ENCODE measurements around the gene TMEM18.

TMEM18 gene

GRCh38 chr2:680496-680895, 3.3 kb upstream of the TMEM18 start:
- H3K27ac ChIP-seq (ENCODE audit: low read depth, low read length): no peak overlapping the region
- H3K4me1 ChIP-seq (ENCODE audit: control insufficient read depth, insufficient read depth, low read length): peaks cover 5% of the 10 kb centered on the region
- no peak overlapping the region for H3K4me3 ChIP-seq (ENCODE audit: low read depth, low read length)
- no peak overlapping the region for H3K9ac ChIP-seq (ENCODE audit: low read length)
- H3K9me3 ChIP-seq (ENCODE audit: control insufficient read depth, insufficient read depth, low read depth, low read length): peaks cover 19% of the 10 kb centered on the region
- no peaks in the 10 kb centered on the region for H3K27me3 ChIP-seq (ENCODE audit: control insufficient read depth, insufficient read depth, low read length)
- 0 out of 2 replicates have a peak, but pooled peaks cover 1% of the 10 kb centered on the region for H3K36me3 ChIP-seq (ENCODE audit: control insufficient read depth, insufficient read depth, low read length)

DNA sequence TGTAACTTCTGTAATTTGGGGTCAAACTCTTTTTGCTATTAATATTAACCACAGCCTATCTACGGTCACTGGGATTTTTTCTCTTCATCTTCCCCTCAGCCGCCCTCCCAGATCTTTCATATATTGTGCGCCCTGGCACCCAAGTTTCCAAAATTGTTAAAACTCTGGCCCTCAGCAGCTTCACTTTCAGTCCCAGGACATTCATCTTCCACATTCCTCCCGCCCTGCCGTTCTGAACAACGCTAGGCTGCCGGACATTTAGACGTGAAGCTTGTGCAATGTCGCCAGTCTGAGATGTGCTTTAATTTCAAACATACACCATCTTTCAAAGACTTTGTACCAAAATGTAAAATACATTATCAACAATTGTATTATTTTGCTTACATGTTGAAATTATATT, 1.8 kb upstream of the TMEM18 start:
- Histone ChIP-seq H3K27ac (ENCODE audit: low read depth, low read length) (no peak overlapping the region), H3K4me1 (ENCODE audit: control insufficient read depth, insufficient read depth, low read length) (peaks cover 17% of the 10 kb centered on the region), H3K9ac (ENCODE audit: low read length) (no peak overlapping the region), H3K36me3 (ENCODE audit: control insufficient read depth, insufficient read depth, low read length) (peaks cover 7% of the 10 kb centered on the region; the same call in 1 of the 2 replicates), H3K4me3 (ENCODE audit: low read depth, low read length) (no peak overlapping the region), H3K9me3 (ENCODE audit: control insufficient read depth, insufficient read depth, low read depth, low read length) (0 out of 2 replicates have a peak, but pooled peaks cover 5% of the 10 kb centered on the region), H3K27me3 (ENCODE audit: control insufficient read depth, insufficient read depth, low read length) (no peaks in the 10 kb centered on the region)

DNA sequence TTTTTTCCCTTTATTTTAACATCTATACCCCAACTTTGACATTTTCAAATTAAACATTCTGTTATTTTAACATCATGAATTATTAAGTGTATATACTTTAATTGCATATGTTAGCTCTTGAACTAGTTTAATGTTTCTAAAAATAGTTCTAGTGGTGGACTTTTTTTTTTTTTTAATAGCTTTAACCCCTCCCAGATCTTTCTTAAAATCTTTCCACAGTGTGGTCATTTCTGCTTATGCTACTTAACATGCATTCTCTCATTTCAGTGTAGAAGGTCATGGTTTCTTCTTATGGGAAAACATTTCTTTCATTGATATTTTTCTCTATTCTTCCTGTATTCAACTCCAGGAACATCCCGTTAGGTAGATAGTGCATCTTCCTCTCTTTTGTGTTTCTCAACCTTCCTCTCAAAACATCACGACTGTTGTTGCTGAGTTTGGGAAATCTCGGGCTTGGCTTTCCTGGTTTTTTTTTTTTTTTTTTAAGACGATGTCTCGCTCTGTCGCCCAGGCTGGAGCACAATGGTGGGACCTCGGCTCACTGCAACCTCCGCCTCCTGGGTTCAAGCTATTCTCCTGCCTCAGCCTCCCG, 849 bp upstream of the TMEM18 start:
- peaks cover 9% of the 10 kb centered on the region; the same call in 1 of the 2 replicates for H3K36me3 ChIP-seq (ENCODE audit: control insufficient read depth, insufficient read depth, low read length)
- peak overlapping the region; percentile 92; the same call in 1 of the 2 replicates for H3K27ac ChIP-seq (ENCODE audit: low read depth, low read length)
- H3K27me3 ChIP-seq (ENCODE audit: control insufficient read depth, insufficient read depth, low read length): no peaks in the 10 kb centered on the region
- peaks cover 22% of the 10 kb centered on the region for H3K4me1 ChIP-seq (ENCODE audit: control insufficient read depth, insufficient read depth, low read length)
- peak overlapping the region; percentile 92 for H3K9ac ChIP-seq (ENCODE audit: low read length)
- peak overlapping the region; percentile 75 for H3K4me3 ChIP-seq (ENCODE audit: low read depth, low read length)
- H3K9me3 ChIP-seq (ENCODE audit: control insufficient read depth, insufficient read depth, low read depth, low read length): no peaks in the 10 kb centered on the region

DNA sequence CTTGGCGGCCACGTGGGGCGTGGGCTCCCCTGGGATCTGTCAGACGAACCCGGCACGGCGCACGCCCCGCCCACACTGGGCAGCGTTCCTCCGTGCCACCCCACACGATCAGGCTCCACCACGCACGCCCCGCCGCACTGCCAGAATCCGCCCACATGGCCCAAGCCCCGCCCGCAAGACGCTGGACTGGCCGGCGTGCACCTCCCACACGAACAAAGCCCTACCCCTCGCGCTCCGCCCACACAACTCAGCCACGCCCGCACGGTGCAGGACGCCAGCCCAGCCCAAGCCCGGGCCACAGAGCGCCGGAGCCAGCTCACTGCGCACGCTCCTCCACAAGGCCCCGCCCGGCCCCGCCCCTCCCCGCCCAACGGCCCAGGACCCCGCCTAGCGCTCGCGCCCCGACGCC, 555 bp downstream of the TMEM18 start:
- H3K4me3 ChIP-seq (ENCODE audit: low read depth, low read length): peak overlapping the region; percentile 99
- H3K27ac ChIP-seq (ENCODE audit: low read depth, low read length): no peak overlapping the region
- peaks cover 23% of the 10 kb centered on the region for H3K4me1 ChIP-seq (ENCODE audit: control insufficient read depth, insufficient read depth, low read length)
- peaks cover 22% of the 10 kb centered on the region for H3K36me3 ChIP-seq (ENCODE audit: control insufficient read depth, insufficient read depth, low read length)
- H3K9me3 ChIP-seq (ENCODE audit: control insufficient read depth, insufficient read depth, low read depth, low read length): no peaks in the 10 kb centered on the region
- H3K9ac ChIP-seq (ENCODE audit: low read length): peak overlapping the region; percentile 74
- no peaks in the 10 kb centered on the region for H3K27me3 ChIP-seq (ENCODE audit: control insufficient read depth, insufficient read depth, low read length)

- Histone ChIP-seq H3K27ac (ENCODE audit: low read depth, low read length) (no peak overlapping the region), H3K27me3 (ENCODE audit: control insufficient read depth, insufficient read depth, low read length) (no peaks in the 10 kb centered on the region), H3K4me1 (ENCODE audit: control insufficient read depth, insufficient read depth, low read length) (peaks cover 23% of the 10 kb centered on the region), H3K9ac (ENCODE audit: low read length) (peak overlapping the region; percentile 74), H3K36me3 (ENCODE audit: control insufficient read depth, insufficient read depth, low read length) (peaks cover 23% of the 10 kb centered on the region), H3K9me3 (ENCODE audit: control insufficient read depth, insufficient read depth, low read depth, low read length) (no peaks in the 10 kb centered on the region), H3K4me3 (ENCODE audit: low read depth, low read length) (peak overlapping the region; percentile 99)
Observed at GRCh38 chr2:675982-676646, 1.1 kb downstream of the TMEM18 start.

GRCh38 chr2:675460-675859, 1.7 kb downstream of the TMEM18 start:
- H3K9me3 ChIP-seq (ENCODE audit: control insufficient read depth, insufficient read depth, low read depth, low read length): no peaks in the 10 kb centered on the region
- peaks cover 29% of the 10 kb centered on the region for H3K36me3 ChIP-seq (ENCODE audit: control insufficient read depth, insufficient read depth, low read length)
- H3K4me3 ChIP-seq (ENCODE audit: low read depth, low read length): peak overlapping the region; percentile 99
- peaks cover 23% of the 10 kb centered on the region for H3K4me1 ChIP-seq (ENCODE audit: control insufficient read depth, insufficient read depth, low read length)
- H3K27me3 ChIP-seq (ENCODE audit: control insufficient read depth, insufficient read depth, low read length): no peaks in the 10 kb centered on the region
- peak overlapping the region; percentile 56 for H3K9ac ChIP-seq (ENCODE audit: low read length)
- H3K27ac ChIP-seq (ENCODE audit: low read depth, low read length): no peak overlapping the region

DNA sequence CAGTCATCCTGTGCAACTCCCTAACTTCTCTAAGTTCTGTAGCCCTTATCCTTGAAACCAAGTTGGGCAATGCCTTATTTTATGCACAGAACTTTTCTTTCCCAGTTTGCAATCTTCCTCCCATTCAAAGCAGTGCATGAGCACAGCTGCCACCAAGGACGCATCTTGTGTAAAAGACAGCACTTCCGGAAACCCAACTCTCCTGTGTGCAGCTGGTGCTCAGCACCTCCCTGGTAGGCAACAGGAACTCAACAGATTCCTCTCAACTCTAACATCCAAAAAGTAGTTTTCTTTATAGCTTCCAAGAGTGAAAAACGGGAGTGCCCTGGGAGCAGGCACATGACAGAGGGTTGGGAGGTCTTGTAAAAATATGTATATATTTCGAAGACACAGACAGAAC, 2.2 kb downstream of the TMEM18 start:
- Histone ChIP-seq H3K27ac (ENCODE audit: low read depth, low read length) (no peak overlapping the region), H3K4me3 (ENCODE audit: low read depth, low read length) (no peak overlapping the region), H3K9ac (ENCODE audit: low read length) (no peak overlapping the region)

DNA sequence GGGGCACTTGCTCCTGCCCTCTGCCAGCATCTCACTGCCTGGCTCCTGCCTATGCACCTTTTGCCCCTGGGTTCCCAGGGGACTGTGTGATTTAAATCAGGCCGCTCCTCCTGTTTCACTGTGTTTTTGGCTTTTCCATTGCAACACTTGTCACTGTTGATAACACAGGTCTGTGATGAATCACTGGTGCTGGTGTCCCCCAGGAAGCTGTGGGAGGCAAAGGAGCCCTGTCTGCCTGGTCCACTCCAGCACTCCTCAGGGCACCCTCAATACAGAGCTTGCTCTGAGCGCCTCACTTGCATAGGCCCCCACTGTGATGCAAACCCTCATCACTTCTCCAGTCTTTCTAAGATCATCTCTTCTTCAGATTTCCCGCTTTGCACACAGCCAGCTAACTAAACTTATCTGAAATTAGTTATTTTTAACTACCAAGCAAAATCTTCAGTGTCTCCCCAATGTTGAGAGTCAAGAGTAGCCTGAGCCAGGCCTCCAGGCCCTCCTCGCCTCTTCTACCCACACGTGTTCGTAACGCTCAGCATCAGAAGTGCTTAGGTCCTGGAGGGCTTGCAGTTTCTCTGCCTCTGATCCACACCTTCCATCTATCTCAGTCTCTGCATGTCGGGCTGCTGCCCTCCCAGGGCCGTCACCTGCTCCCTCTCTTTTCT, 2.8 kb downstream of the TMEM18 start:
- Histone ChIP-seq H3K27ac (ENCODE audit: low read depth, low read length) (no peak overlapping the region), H3K36me3 (ENCODE audit: control insufficient read depth, insufficient read depth, low read length) (peaks cover 38% of the 10 kb centered on the region), H3K27me3 (ENCODE audit: control insufficient read depth, insufficient read depth, low read length) (no peaks in the 10 kb centered on the region), H3K4me1 (ENCODE audit: control insufficient read depth, insufficient read depth, low read length) (peaks cover 23% of the 10 kb centered on the region), H3K9me3 (ENCODE audit: control insufficient read depth, insufficient read depth, low read depth, low read length) (no peaks in the 10 kb centered on the region), H3K9ac (ENCODE audit: low read length) (no peak overlapping the region), H3K4me3 (ENCODE audit: low read depth, low read length) (no peak overlapping the region)

More for the DNA sequence above, 2.2 kb downstream of the TMEM18 start:
- no peaks in the 10 kb centered on the region for H3K9me3 ChIP-seq (ENCODE audit: control insufficient read depth, insufficient read depth, low read depth, low read length)
- H3K27me3 ChIP-seq (ENCODE audit: control insufficient read depth, insufficient read depth, low read length): no peaks in the 10 kb centered on the region
- peaks cover 23% of the 10 kb centered on the region for H3K4me1 ChIP-seq (ENCODE audit: control insufficient read depth, insufficient read depth, low read length)
- peaks cover 32% of the 10 kb centered on the region for H3K36me3 ChIP-seq (ENCODE audit: control insufficient read depth, insufficient read depth, low read length)

DNA sequence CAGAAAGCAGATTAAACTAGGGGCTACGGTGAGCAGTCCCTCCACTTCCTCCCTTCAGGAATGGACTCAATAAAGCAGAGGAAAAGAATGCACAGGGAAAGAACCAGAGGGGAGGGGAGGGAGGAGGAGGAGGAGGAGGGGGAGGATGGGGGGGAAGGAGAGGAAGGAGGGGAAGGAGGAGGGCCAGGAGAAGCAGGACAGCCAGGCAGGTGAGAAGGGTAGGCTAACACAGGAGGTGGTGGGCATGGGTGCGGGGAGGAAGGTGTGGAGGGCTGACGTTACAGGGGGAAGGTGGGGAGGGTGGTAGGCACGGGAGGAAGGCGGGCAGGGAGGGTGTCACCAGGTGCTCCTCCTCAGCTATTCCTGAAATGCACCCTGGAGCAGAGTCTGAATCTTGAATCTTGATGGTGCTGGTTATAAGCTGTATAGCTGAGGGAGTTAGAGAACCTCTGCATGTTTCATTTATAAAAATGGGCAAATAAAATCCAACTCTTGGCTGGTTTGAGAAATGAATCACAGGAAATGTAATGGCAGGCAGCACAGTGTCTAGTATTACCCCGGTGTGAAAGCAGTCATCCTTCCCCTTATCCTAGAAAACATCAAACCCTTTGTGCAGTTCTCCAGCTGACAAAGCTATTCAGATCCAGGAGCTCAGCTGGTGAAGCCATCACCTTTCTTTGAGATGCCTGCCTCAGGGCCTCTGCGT, 3.4 kb downstream of the TMEM18 start:
- no peaks in the 10 kb centered on the region for H3K27me3 ChIP-seq (ENCODE audit: control insufficient read depth, insufficient read depth, low read length)
- H3K36me3 ChIP-seq (ENCODE audit: control insufficient read depth, insufficient read depth, low read length): peaks cover 45% of the 10 kb centered on the region
- peaks cover 23% of the 10 kb centered on the region for H3K4me1 ChIP-seq (ENCODE audit: control insufficient read depth, insufficient read depth, low read length)
- no peak overlapping the region for H3K27ac ChIP-seq (ENCODE audit: low read depth, low read length)
- no peaks in the 10 kb centered on the region for H3K9me3 ChIP-seq (ENCODE audit: control insufficient read depth, insufficient read depth, low read depth, low read length)
- no peak overlapping the region for H3K4me3 ChIP-seq (ENCODE audit: low read depth, low read length)
- H3K9ac ChIP-seq (ENCODE audit: low read length): no peak overlapping the region

GRCh38 chr2:673016-673415, 4.2 kb downstream of the TMEM18 start:
- H3K4me3 ChIP-seq (ENCODE audit: low read depth, low read length): no peak overlapping the region
- no peaks in the 10 kb centered on the region for H3K9me3 ChIP-seq (ENCODE audit: control insufficient read depth, insufficient read depth, low read depth, low read length)
- H3K36me3 ChIP-seq (ENCODE audit: control insufficient read depth, insufficient read depth, low read length): peaks cover 53% of the 10 kb centered on the region
- peaks cover 23% of the 10 kb centered on the region for H3K4me1 ChIP-seq (ENCODE audit: control insufficient read depth, insufficient read depth, low read length)
- no peak overlapping the region for H3K27ac ChIP-seq (ENCODE audit: low read depth, low read length)
- no peak overlapping the region for H3K9ac ChIP-seq (ENCODE audit: low read length)
- no peaks in the 10 kb centered on the region for H3K27me3 ChIP-seq (ENCODE audit: control insufficient read depth, insufficient read depth, low read length)

GRCh38 chr2:672606-672905, 4.7 kb downstream of the TMEM18 start:
- no peak overlapping the region for H3K27ac ChIP-seq (ENCODE audit: low read depth, low read length)
- H3K9ac ChIP-seq (ENCODE audit: low read length): no peak overlapping the region
- peaks cover 23% of the 10 kb centered on the region for H3K4me1 ChIP-seq (ENCODE audit: control insufficient read depth, insufficient read depth, low read length)
- H3K27me3 ChIP-seq (ENCODE audit: control insufficient read depth, insufficient read depth, low read length): no peaks in the 10 kb centered on the region
- no peak overlapping the region for H3K4me3 ChIP-seq (ENCODE audit: low read depth, low read length)
- H3K36me3 ChIP-seq (ENCODE audit: control insufficient read depth, insufficient read depth, low read length): peaks cover 57% of the 10 kb centered on the region
- no peaks in the 10 kb centered on the region for H3K9me3 ChIP-seq (ENCODE audit: control insufficient read depth, insufficient read depth, low read depth, low read length)
